Measurements from ENCODE around the gene CAPZB. TPM values are rescaled to one million over a fixed set of nuclear protein-coding genes. Genes with fewer than 3 reads are reported as not detected.

CAPZB gene
- total and polyA plus RNA-seq, 7 donors, result 179 to 284 (median 224) TPM

DNA sequence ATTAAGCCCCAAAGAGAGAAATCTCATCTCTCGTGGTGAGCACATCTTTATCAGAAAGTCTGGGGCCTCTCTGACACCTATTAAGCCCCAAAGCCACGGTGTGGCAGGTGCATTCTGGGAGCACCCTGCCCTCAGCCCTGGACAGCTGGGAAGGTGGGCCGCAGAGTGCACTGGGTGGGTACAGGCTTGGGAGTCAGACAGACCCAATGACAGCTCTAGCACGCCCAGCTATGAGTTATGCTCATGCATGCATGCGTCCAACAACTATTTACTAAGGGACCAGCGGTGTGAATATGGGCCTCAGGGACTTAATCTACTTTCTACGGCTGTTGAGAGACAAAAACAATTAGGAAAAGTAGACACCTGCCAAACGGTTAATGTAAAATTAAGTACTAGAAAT is 126.6 kb downstream of the CAPZB start:
- Histone ChIP-seq H3K36me3 (ENCODE audit: insufficient read depth in 1 of 2, low read depth in 1 of 2) (peaks cover 15 to 36% of the 10 kb centered on the region in 2 donors), H3K4me1 (peaks cover 17% of the 10 kb centered on the region), H3K27me3 (ENCODE audit: insufficient read depth in 3 of 3, low read length in 2 of 3) (no peaks in the 10 kb centered on the region), H3K9me3 (no peaks in the 10 kb centered on the region), H3K27ac (no peak overlapping the region), H3K4me3 (no peak overlapping the region)
- ATAC-seq (no peak), DNase-seq (no peak)
- 89 to 93% (median 92%) methylated on average over 8 of the region's 8 CpGs for WGBS, 3 donors
- intact Hi-C loops (cut with DNase I), result no loop called here
- TF ChIP-seq, protein P1, sequence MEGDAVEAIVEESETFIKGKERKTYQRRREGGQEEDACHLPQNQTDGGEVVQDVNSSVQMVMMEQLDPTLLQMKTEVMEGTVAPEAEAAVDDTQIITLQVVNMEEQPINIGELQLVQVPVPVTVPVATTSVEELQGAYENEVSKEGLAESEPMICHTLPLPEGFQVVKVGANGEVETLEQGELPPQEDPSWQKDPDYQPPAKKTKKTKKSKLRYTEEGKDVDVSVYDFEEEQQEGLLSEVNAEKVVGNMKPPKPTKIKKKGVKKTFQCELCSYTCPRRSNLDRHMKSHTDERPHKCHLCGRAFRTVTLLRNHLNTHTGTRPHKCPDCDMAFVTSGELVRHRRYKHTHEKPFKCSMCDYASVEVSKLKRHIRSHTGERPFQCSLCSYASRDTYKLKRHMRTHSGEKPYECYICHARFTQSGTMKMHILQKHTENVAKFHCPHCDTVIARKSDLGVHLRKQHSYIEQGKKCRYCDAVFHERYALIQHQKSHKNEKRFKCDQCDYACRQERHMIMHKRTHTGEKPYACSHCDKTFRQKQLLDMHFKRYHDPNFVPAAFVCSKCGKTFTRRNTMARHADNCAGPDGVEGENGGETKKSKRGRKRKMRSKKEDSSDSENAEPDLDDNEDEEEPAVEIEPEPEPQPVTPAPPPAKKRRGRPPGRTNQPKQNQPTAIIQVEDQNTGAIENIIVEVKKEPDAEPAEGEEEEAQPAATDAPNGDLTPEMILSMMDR (IDR thresholded peaks at IDR 0.05), result no peak

- no peak for DNase-seq
- Histone ChIP-seq H3K4me1 (peaks cover 17% of the 10 kb centered on the region), H3K36me3 (ENCODE audit: insufficient read depth in 1 of 2, low read depth in 1 of 2) (peaks cover 15 to 49% of the 10 kb centered on the region in 2 donors), H3K9me3 (no peaks in the 10 kb centered on the region), H3K4me3 (no peak overlapping the region), H3K27me3 (ENCODE audit: insufficient read depth in 3 of 3, low read length in 2 of 3) (no peaks in the 10 kb centered on the region), H3K27ac (no peak overlapping the region)
- WGBS, 3 donors, result 83 to 90% (median 87%) methylated on average over 13 of the region's 13 CpGs
- intact Hi-C loops (cut with DNase I), result no loop called here
- no peak for ATAC-seq
- TF ChIP-seq, protein P1 (IDR thresholded peaks at IDR 0.05), result no peak
Measured at GRCh38 chr1:19357299-19357986, 127.9 kb downstream of the CAPZB start.

DNA sequence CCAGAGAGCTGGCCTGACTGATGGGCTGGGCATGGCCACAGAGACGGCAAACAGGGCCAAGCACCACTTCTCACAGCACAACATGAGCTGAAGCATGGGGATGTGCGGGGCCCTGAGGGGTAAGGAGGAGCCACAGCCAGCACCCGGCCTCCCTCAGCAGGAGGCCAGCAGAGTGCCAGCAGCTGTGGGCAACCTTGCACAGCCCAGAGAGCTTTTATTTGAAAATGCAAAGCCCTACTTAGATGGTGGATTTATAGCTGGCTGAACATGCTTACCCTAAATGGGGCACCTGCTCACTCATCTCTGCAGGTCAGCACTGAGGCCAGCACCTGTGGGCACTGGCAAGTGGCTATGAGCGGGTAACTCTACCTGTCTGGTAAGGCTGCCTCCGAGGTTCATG is 129.1 kb downstream of the CAPZB start:
- Histone ChIP-seq H3K36me3 (ENCODE audit: insufficient read depth in 1 of 2, low read depth in 1 of 2) (peaks cover 15 to 61% of the 10 kb centered on the region in 2 donors), H3K4me3 (no peak overlapping the region), H3K4me1 (peaks cover 15% of the 10 kb centered on the region), H3K27ac (no peak overlapping the region), H3K27me3 (ENCODE audit: insufficient read depth in 3 of 3, low read length in 2 of 3) (no peaks in the 10 kb centered on the region), H3K9me3 (no peaks in the 10 kb centered on the region)
- intact Hi-C loops (cut with DNase I), result no loop called here
- 75 to 90% (median 87%) methylated on average over 5 of the region's 5 CpGs for WGBS, 3 donors
- TF ChIP-seq, protein P1 (IDR thresholded peaks at IDR 0.05), result no peak
- DNase-seq (no peak), ATAC-seq (no peak)

DNA sequence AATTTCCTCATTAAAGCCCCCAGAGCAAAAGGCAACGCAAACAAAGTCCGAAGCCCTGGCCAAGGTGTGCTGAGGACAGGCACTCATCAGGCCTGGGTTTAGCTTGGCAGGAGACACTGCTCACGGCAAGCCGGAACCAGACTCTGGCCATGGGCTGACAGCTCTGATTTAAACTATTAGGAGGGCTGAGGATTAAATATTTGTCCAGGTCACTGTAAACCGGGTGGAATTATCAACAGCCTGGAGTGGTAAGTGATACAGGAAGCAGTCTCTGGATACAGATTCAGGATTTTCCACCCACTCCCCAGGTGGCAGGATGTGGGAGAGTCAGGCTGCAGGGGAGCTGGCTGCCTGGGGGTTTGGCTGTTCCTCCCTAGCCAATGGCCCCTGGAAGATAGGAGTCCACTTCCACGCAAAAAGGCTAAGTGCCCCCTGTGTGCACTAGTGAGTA is 130.8 kb downstream of the CAPZB start:
- no peaks in the 10 kb centered on the region for H3K27me3 ChIP-seq (ENCODE audit: insufficient read depth in 3 of 3, low read length in 2 of 3)
- ATAC-seq (no peak), DNase-seq (no peak)
- WGBS, 3 donors, result 63 to 88% (median 80%) methylated on average over 6 of the region's 6 CpGs
- peaks cover 15 to 78% of the 10 kb centered on the region in 2 donors for H3K36me3 ChIP-seq (ENCODE audit: insufficient read depth in 1 of 2, low read depth in 1 of 2)
- H3K9me3 ChIP-seq, result no peaks in the 10 kb centered on the region
- H3K27ac ChIP-seq, result no peak overlapping the region
- H3K4me1 ChIP-seq, result no peaks in the 10 kb centered on the region
- intact Hi-C loops (cut with DNase I), result no loop called here
- no peak overlapping the region for H3K4me3 ChIP-seq
- TF ChIP-seq, protein P1 (IDR thresholded peaks at IDR 0.05), result no peak

DNA sequence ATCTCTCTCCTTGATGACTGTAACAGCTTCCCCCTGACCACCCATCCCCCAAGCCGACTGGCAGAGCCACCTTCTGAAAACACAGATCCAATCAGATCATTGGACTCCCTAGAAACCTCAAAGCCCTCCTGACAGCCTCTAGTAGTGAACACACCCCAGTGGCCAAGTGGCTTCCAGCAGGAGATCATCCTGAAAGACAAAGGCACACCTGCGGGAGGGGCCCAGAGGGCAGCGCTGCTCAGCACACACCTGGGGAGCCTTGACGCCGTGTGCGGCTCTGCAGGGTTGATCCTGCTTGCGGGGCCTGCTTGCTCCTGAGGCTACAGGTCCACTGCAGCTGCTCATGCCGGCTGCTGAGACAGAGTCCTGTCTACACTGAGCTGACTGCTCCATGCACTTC is 131.7 kb downstream of the CAPZB start:
- no peaks in the 10 kb centered on the region for H3K4me1 ChIP-seq
- H3K36me3 ChIP-seq (ENCODE audit: insufficient read depth in 1 of 2, low read depth in 1 of 2), result peaks cover 15 to 81% of the 10 kb centered on the region in 2 donors
- TF ChIP-seq, protein P1 (IDR thresholded peaks at IDR 0.05), result no peak
- no peak overlapping the region for H3K4me3 ChIP-seq
- H3K27me3 ChIP-seq (ENCODE audit: insufficient read depth in 3 of 3, low read length in 2 of 3), result no peaks in the 10 kb centered on the region
- no peak overlapping the region for H3K27ac ChIP-seq
- ATAC-seq, result no peak
- intact Hi-C loops (cut with DNase I), result no loop called here
- no peaks in the 10 kb centered on the region for H3K9me3 ChIP-seq
- WGBS, 3 donors, result 75 to 86% (median 77%) methylated on average over 8 of the region's 8 CpGs
- DNase-seq, result no peak
